Measurements from ENCODE around the gene CACNA2D2.

DNA sequence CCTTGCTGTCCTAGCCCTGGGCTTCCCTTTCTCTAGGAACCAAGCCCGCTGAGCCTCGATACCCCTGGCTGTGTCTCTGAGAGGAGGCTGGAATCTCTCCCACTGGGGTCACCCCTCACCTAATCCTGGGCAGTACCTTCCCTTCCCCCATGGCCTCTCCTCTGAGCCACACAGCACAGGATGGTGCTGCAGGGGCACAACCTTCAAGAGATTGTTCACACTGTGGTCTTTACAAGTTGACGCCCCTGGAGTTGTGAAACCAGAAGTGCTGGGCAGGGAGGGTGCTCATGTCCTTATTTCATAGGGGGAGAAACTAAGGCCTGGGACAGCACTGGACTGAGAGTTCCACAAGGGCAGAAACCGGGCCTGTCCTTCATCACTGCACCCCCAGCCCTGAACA, 73.2 kb downstream of the CACNA2D2 start:
- TF ChIP-seq, protein P1, sequence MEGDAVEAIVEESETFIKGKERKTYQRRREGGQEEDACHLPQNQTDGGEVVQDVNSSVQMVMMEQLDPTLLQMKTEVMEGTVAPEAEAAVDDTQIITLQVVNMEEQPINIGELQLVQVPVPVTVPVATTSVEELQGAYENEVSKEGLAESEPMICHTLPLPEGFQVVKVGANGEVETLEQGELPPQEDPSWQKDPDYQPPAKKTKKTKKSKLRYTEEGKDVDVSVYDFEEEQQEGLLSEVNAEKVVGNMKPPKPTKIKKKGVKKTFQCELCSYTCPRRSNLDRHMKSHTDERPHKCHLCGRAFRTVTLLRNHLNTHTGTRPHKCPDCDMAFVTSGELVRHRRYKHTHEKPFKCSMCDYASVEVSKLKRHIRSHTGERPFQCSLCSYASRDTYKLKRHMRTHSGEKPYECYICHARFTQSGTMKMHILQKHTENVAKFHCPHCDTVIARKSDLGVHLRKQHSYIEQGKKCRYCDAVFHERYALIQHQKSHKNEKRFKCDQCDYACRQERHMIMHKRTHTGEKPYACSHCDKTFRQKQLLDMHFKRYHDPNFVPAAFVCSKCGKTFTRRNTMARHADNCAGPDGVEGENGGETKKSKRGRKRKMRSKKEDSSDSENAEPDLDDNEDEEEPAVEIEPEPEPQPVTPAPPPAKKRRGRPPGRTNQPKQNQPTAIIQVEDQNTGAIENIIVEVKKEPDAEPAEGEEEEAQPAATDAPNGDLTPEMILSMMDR (IDR thresholded peaks at IDR 0.05): no peak
- TF ChIP-seq POLR2A (IDR thresholded peaks at IDR 0.05): no peak

Measured in body of pancreas (tissue), 4 donors.